HCT116 (cell line): ENCODE measurements around the gene HSP90AB1. TPM values are rescaled to one million over a fixed set of nuclear protein-coding genes. Genes with fewer than 3 reads are reported as not detected.
A peak's percentile ranks its signal among the peaks of the same experiment; 100 is the strongest.

Source experiments
- ATAC-seq: fragments of 200-7000 bp; cut with Tn5 transposase; 2 replicates; pipeline ENCODE4 v1.9.1; 2020; ENCODE audit warnings: mild to moderate bottlenecking, moderate library complexity
- BruUV-seq: library from RNA; stranded (reverse); fragments of 400-500 nt; replicated peaks from 2 replicates; lab custom pipeline; 2021; lab: Mats Ljungman, UMichigan
- CTCF ChIA-PET: fragments of 300-600 bp; sonication (Branson Sonifier 250); formaldehyde crosslinking; loops from one replicate; lab custom pipeline; 2021; ENCODE audit warnings: antibody characterized with exemption; lab: Charles Lee
- POLR2A ChIA-PET: fragments of 300-600, 350-600 bp; sonication (Branson Sonifier 250); formaldehyde crosslinking; loops from one replicate; lab custom pipeline; 2021; ENCODE audit warnings: antibody characterized with exemption; lab: Charles Lee
- RAD21 ChIA-PET, 2 experiments: fragments of 300-600 bp; sonication (Branson Sonifier 250); formaldehyde crosslinking; loops; one replicate each; lab custom pipeline; 2023; ENCODE audit warnings: low total read pairs in 2 of 2; ENCODE audit not compliant: uncharacterized antibody in 2 of 2, unreplicated experiment in 2 of 2, low non-redundant PET in 1 of 2; lab: Charles Lee
- DNase-seq: peaks from one replicate; pipeline ENCODE4 v3.0.0-alpha.2; 2010; ENCODE audit warnings: low read depth, low spot score
- H2AFZ ChIP-seq: fragments of 200-600 bp; shearing (Covaris generic), sonication (generic); 2 replicates; pipeline ENCODE4 v1.6.1; 2017; ENCODE audit warnings: low read depth, mixed run types, mixed read lengths, antibody characterized with exemption, low read length; ENCODE audit not compliant: poor library complexity, severe bottlenecking
- H3K27ac ChIP-seq: 2 replicates; pipeline ENCODE4 v1.5.1; 2012; ENCODE audit warnings: low read depth, low read length
- H3K27me3 ChIP-seq: fragments of 200-600 bp; sonication (generic); 2 replicates; pipeline ENCODE4 v1.6.1; 2016; ENCODE audit warnings: mixed run types, low read length, mixed read lengths; ENCODE audit not compliant: insufficient read depth
- H3K36me3 ChIP-seq, 2 experiments: fragments of 200-500 bp in 1 of 2; fragments of 200-600 bp in 1 of 2; sonication (Bioruptor generic) in 1 of 2; sonication (generic) in 1 of 2; 2 replicates each; pipeline versions ENCODE4 v1.5.1 to v1.6.1; 2014 to 2016; ENCODE audit warnings: low read length in 2 of 2, inconsistent platforms in 1 of 2, mixed read lengths in 1 of 2, mixed run types in 1 of 2; ENCODE audit not compliant: insufficient read depth in 2 of 2, control insufficient read depth in 1 of 2
- H3K4me1 ChIP-seq, 2 experiments: fragments of 200-600 bp in 1 of 2; sonication (generic) in 1 of 2; 2 replicates each; pipeline versions ENCODE4 v1.5.1 to v1.6.1; 2012 to 2017; ENCODE audit warnings: low read length in 2 of 2, inconsistent platforms in 1 of 2, mild to moderate bottlenecking in 1 of 2, mixed read lengths in 1 of 2, mixed run types in 1 of 2, moderate library complexity in 1 of 2; ENCODE audit not compliant: insufficient read depth in 2 of 2, control insufficient read depth in 1 of 2
- H3K4me2 ChIP-seq: fragments of 200-600 bp; sonication (generic); 2 replicates; pipeline ENCODE4 v1.6.1; 2017; ENCODE audit warnings: mixed run types, low read length, mixed read lengths
- H3K4me3 ChIP-seq, 2 experiments: fragments of 200-600 bp in 1 of 2; sonication (generic) in 1 of 2; replicated peaks in 1 of 2; 2 replicates each; pipeline ENCODE4 v1.5.1; 2011 to 2016; ENCODE audit warnings: low read length in 2 of 2, control low read depth in 1 of 2, low read depth in 1 of 2, mild to moderate bottlenecking in 1 of 2, mixed read lengths in 1 of 2, mixed run types in 1 of 2
- H3K79me2 ChIP-seq: fragments of 200-600 bp; sonication (generic); 2 replicates; pipeline ENCODE4 v1.6.1; 2017; ENCODE audit warnings: mild to moderate bottlenecking, mixed run types, low read length, moderate library complexity, mixed read lengths; ENCODE audit not compliant: insufficient read depth
- H3K9ac ChIP-seq: fragments of 200-600 bp; sonication (generic); 2 replicates; pipeline ENCODE4 v1.6.1; 2016; ENCODE audit warnings: low read length, mixed read lengths
- H3K9me2 ChIP-seq: fragments of 200-600 bp; sonication (generic), shearing (Covaris generic); 2 replicates; pipeline ENCODE4 v1.6.1; 2017; ENCODE audit warnings: mixed run types, mild to moderate bottlenecking, moderate library complexity; ENCODE audit not compliant: insufficient read depth
- H3K9me3 ChIP-seq, 2 experiments: fragments of 200-500 bp in 1 of 2; fragments of 200-600 bp in 1 of 2; sonication (Bioruptor generic) in 1 of 2; sonication (generic) in 1 of 2; 2 replicates each; pipeline ENCODE4 v1.6.1; 2014 to 2017; ENCODE audit warnings: low read length in 2 of 2, mixed read lengths in 2 of 2, inconsistent platforms in 1 of 2, low read depth in 1 of 2, mild to moderate bottlenecking in 1 of 2, mixed run types in 1 of 2, moderate library complexity in 1 of 2; ENCODE audit not compliant: control insufficient read depth in 1 of 2, insufficient read depth in 1 of 2
- H4K20me1 ChIP-seq: fragments of 200-600 bp; sonication (generic), shearing (Covaris generic); 2 replicates; pipeline ENCODE4 v1.6.1; 2017; ENCODE audit warnings: mixed run types, mild to moderate bottlenecking, moderate library complexity; ENCODE audit not compliant: insufficient read depth
- EZH2 ChIP-seq: fragments of 200-600 bp; sonication (generic); IDR thresholded peaks from 2 replicates; pipeline ENCODE4 v1.6.1; 2017; ENCODE audit warnings: antibody characterized with exemption, mixed run types
- FOSL1 ChIP-seq: IDR thresholded peaks from 2 replicates; pipeline ENCODE4 v1.6.1; 2012; ENCODE audit warnings: low read depth
- JUND ChIP-seq: IDR thresholded peaks from 2 replicates; pipeline ENCODE4 v1.6.1; 2012
- POLR2A ChIP-seq: IDR thresholded peaks from 2 replicates; pipeline ENCODE4 v1.7.0; 2011; ENCODE audit warnings: borderline replicate concordance; ENCODE audit not compliant: insufficient read depth, insufficient read length; ENCODE audit errors: extremely low read depth
- RAD21 ChIP-seq: IDR thresholded peaks from 2 replicates; pipeline ENCODE4 v1.6.1; 2012; ENCODE audit warnings: low read depth, mild to moderate bottlenecking
- ZNF274 ChIP-seq: fragments of 200-500 bp; sonication (Bioruptor generic); IDR thresholded peaks from 2 replicates; pipeline ENCODE4 v1.6.1; 2014; ENCODE audit warnings: mild to moderate bottlenecking, low read depth, low read length, inconsistent platforms
- intact Hi-C: fragments of 100-400 bp; cut with micrococcal nuclease; formaldehyde crosslinking; loops from 2 replicates; pipeline ENCODE4 v1.10.0; 2022
- total RNA-seq: library from RNA; stranded (reverse); gene quantifications from one replicate; pipeline ENCODE4 v1.2.1, GENCODE V29; 2021; ENCODE audit not compliant: unreplicated experiment
- TF ChIP-seq, protein P1 (sequence below), 3 experiments: fragments of 200-600 bp in 1 of 3; sonication (generic) in 1 of 3; IDR thresholded peaks in 2 of 3; conservative IDR thresholded peaks in 1 of 3; 2 replicates each; pipeline ENCODE4 v1.5.1; 2012 to 2017; ENCODE audit warnings: low read depth in 2 of 3, low read length in 2 of 3, antibody characterized with exemption in 1 of 3, borderline replicate concordance in 1 of 3, control low read depth in 1 of 3, mild to moderate bottlenecking in 1 of 3, mixed read lengths in 1 of 3, mixed run types in 1 of 3, moderate library complexity in 1 of 3; ENCODE audit not compliant: insufficient read depth in 1 of 3
- TF ChIP-seq, protein P2 (sequence below): IDR thresholded peaks from 2 replicates; pipeline ENCODE4 v1.6.1; 2012
- TF ChIP-seq, protein P3 (sequence below): IDR thresholded peaks from 2 replicates; pipeline ENCODE4 v1.6.1; 2012; ENCODE audit warnings: low read depth

Gene HSP90AB1
- total RNA-seq, 1 experiment from 2014 or later: 2,554 TPM

DNA sequence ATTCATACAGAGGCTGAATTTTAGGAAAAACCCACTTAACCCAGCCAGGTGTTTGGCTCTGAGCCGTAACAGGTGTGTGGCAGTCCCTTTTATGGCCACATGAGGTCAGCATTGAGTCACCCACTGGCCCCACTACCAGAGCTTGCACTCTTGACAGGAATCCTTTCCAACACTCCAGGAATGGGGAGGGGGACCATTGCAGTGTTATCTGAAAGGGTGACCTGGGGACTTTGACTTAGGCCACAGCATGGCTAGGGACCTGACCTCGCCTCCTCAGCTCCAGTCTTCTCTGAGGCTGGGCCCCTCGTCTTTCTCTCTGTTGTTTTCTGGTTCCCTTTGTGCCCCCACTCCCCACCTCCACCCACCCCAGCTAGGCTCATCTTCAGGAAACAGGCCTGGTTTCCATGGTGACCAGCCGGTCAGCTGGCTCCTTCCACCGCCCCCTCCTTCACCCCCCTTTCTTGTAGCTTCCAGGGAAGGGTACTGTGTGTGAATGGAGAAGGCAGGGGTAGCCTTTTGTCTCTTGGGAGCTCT is 21.3 kb downstream of the HSP90AB1 start:
- BruUV-seq: no TSS peak
- TF ChIP-seq, protein P1, sequence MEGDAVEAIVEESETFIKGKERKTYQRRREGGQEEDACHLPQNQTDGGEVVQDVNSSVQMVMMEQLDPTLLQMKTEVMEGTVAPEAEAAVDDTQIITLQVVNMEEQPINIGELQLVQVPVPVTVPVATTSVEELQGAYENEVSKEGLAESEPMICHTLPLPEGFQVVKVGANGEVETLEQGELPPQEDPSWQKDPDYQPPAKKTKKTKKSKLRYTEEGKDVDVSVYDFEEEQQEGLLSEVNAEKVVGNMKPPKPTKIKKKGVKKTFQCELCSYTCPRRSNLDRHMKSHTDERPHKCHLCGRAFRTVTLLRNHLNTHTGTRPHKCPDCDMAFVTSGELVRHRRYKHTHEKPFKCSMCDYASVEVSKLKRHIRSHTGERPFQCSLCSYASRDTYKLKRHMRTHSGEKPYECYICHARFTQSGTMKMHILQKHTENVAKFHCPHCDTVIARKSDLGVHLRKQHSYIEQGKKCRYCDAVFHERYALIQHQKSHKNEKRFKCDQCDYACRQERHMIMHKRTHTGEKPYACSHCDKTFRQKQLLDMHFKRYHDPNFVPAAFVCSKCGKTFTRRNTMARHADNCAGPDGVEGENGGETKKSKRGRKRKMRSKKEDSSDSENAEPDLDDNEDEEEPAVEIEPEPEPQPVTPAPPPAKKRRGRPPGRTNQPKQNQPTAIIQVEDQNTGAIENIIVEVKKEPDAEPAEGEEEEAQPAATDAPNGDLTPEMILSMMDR (IDR thresholded peaks at IDR 0.05 in 2 of 3, conservative IDR thresholded peaks at IDR 0.05 in 1 of 3; ENCODE audit: borderline replicate concordance in 1 of 3, insufficient read depth in 1 of 3, low read depth in 2 of 3, low read length in 2 of 3): peak; percentile 89 to 99 (median 96)
- TF ChIP-seq FOSL1 (no peak), POLR2A (no peak), ZNF274 (no peak), JUND (no peak), EZH2 (no peak), RAD21 (peak; percentile 93)
- TF ChIP-seq, protein P2, sequence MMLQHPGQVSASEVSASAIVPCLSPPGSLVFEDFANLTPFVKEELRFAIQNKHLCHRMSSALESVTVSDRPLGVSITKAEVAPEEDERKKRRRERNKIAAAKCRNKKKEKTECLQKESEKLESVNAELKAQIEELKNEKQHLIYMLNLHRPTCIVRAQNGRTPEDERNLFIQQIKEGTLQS: no peak
- TF ChIP-seq, protein P3, sequence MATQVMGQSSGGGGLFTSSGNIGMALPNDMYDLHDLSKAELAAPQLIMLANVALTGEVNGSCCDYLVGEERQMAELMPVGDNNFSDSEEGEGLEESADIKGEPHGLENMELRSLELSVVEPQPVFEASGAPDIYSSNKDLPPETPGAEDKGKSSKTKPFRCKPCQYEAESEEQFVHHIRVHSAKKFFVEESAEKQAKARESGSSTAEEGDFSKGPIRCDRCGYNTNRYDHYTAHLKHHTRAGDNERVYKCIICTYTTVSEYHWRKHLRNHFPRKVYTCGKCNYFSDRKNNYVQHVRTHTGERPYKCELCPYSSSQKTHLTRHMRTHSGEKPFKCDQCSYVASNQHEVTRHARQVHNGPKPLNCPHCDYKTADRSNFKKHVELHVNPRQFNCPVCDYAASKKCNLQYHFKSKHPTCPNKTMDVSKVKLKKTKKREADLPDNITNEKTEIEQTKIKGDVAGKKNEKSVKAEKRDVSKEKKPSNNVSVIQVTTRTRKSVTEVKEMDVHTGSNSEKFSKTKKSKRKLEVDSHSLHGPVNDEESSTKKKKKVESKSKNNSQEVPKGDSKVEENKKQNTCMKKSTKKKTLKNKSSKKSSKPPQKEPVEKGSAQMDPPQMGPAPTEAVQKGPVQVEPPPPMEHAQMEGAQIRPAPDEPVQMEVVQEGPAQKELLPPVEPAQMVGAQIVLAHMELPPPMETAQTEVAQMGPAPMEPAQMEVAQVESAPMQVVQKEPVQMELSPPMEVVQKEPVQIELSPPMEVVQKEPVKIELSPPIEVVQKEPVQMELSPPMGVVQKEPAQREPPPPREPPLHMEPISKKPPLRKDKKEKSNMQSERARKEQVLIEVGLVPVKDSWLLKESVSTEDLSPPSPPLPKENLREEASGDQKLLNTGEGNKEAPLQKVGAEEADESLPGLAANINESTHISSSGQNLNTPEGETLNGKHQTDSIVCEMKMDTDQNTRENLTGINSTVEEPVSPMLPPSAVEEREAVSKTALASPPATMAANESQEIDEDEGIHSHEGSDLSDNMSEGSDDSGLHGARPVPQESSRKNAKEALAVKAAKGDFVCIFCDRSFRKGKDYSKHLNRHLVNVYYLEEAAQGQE: no peak
- ChIA-PET POLR2A (interaction anchor here (2.0 kb wide), 1 partner anchor 70 kb away, joined by 6 read pairs; no protein-coding TSS in a partner anchor), CTCF (interaction anchor here (0.7 to 2.9 kb wide), 14 partner anchors 9 to 207 kb away, joined by 3 to 36 read pairs (median 5); partner anchors contain the start of genes AARS2 and SPATS1), RAD21 (interaction anchor here (0.6 to 1.0 kb wide), 4 partner anchors 12 to 37 kb away, joined by 3 to 4 read pairs (median 3); no protein-coding TSS in a partner anchor)
- H4K20me1 ChIP-seq: no peaks in the 10 kb centered on the region
- no peak overlapping the region for H3K4me2 ChIP-seq
- no peaks in the 10 kb centered on the region for H3K36me3 ChIP-seq
- H3K9ac ChIP-seq: no peak overlapping the region
- no peaks in the 10 kb centered on the region for H3K9me2 ChIP-seq
- DNase-seq (no peak), ATAC-seq (peak; percentile 38)
- H2AFZ ChIP-seq: no peak overlapping the region
- no peaks in the 10 kb centered on the region for H3K9me3 ChIP-seq
- H3K79me2 ChIP-seq: peaks cover 16% of the 10 kb centered on the region; the same call in 1 of the 2 replicates
- no peaks in the 10 kb centered on the region for H3K27me3 ChIP-seq
- peaks cover 7 to 25% of the 10 kb centered on the region in 2 experiments for H3K4me1 ChIP-seq
- intact Hi-C loops: loop anchor here (1.0 to 5.0 kb wide), 3 partner anchors 36 to 189 kb away; no protein-coding TSS in a partner anchor
- H3K27ac ChIP-seq: no peak overlapping the region
- H3K4me3 ChIP-seq: no peak overlapping the region
